Cardiac muscle cell (in vitro differentiated cells and primary cell): ENCODE data around the gene MEI4. TPM values are rescaled to one million over a fixed set of nuclear protein-coding genes. Genes with fewer than 3 reads are reported as not detected.

Experiments used
- DNase-seq, 2 donors: peaks; one replicate each; pipeline versions ENCODE4 v3.0.0 to v3.0.0-alpha.2; 2010 to 2017; ENCODE audit warnings: low read depth in 1 of 2, low spot score in 1 of 2
- H3K27ac ChIP-seq: fragments of 200-600 bp; sonication (generic); 2 replicates; pipeline ENCODE4 v1.5.1; 2016
- H3K27me3 ChIP-seq: fragments of 200-600 bp; sonication (generic); 2 replicates; pipeline ENCODE4 v1.6.0; 2016; ENCODE audit warnings: control low read depth
- H3K36me3 ChIP-seq: fragments of 200-600 bp; sonication (generic); 2 replicates; pipeline ENCODE4 v1.5.1; 2016; ENCODE audit warnings: control low read depth
- H3K4me1 ChIP-seq: fragments of 200-600 bp; sonication (generic); 2 replicates; pipeline ENCODE4 v1.8.1; 2017; ENCODE audit warnings: low read depth, mild to moderate bottlenecking, mixed run types
- H3K4me3 ChIP-seq: fragments of 200-600 bp; sonication (generic); 2 replicates; pipeline ENCODE4 v1.5.1; 2016; ENCODE audit warnings: mild to moderate bottlenecking
- H3K9me3 ChIP-seq: fragments of 200-600 bp; sonication (generic); 2 replicates; pipeline ENCODE4 v1.5.1; 2017; ENCODE audit warnings: low read depth, mild to moderate bottlenecking, control low read depth
- CTCF ChIP-seq: IDR thresholded peaks from 2 replicates; pipeline ENCODE4 v1.5.1; 2012; ENCODE audit warnings: low read depth, mild to moderate bottlenecking, low read length
- polyA plus RNA-seq: library from polyadenylated mRNA; unstranded; fragments of >200 nt; fragmentation: Nextera tagmentation; extraction: Ambion mirVana; gene quantifications from 2 replicates; pipeline ENCODE4 v1.2.1, GENCODE V29; 2016
- total RNA-seq: library from RNA; depleted of rRNA; stranded (reverse); fragments of >200 nt; gene quantifications from 2 replicates; pipeline ENCODE4 v1.2.3, GENCODE V29; 2016

The MEI4 gene
- total and polyA plus RNA-seq, 2 experiments from 2014 or later = 0.15 to 0.36 TPM

- DNase-seq = no peak
- H3K27ac ChIP-seq = no peak overlapping the region
- H3K9me3 ChIP-seq = no peaks in the 10 kb centered on the region
- H3K27me3 ChIP-seq = no peaks in the 10 kb centered on the region
- H3K36me3 ChIP-seq = no peaks in the 10 kb centered on the region
- no peak overlapping the region for H3K4me3 ChIP-seq
- H3K4me1 ChIP-seq = peaks cover 4% of the 10 kb centered on the region
- TF ChIP-seq CTCF = no peak
Measured at GRCh38 chr6:77764364-77764763, 111.5 kb downstream of the MEI4 start.

- no peaks in the 10 kb centered on the region for H3K27me3 ChIP-seq
- no peak for TF ChIP-seq CTCF
- no peaks in the 10 kb centered on the region for H3K36me3 ChIP-seq
- H3K4me3 ChIP-seq = no peak overlapping the region
- no peaks in the 10 kb centered on the region for H3K4me1 ChIP-seq
- H3K9me3 ChIP-seq = no peaks in the 10 kb centered on the region
- no peak for DNase-seq
- H3K27ac ChIP-seq = no peak overlapping the region
Measured at GRCh38 chr6:77773157-77773822, 120.5 kb downstream of the MEI4 start.

- no peak for TF ChIP-seq CTCF
- Histone ChIP-seq H3K9me3 (no peaks in the 10 kb centered on the region), H3K4me1 (no peaks in the 10 kb centered on the region), H3K36me3 (no peaks in the 10 kb centered on the region), H3K27me3 (no peaks in the 10 kb centered on the region), H3K27ac (no peak overlapping the region), H3K4me3 (no peak overlapping the region)
- no peak for DNase-seq
Measured at GRCh38 chr6:77774457-77774856, 121.6 kb downstream of the MEI4 start.

GRCh38 chr6:77776441-77776840 lies 123.6 kb downstream of the MEI4 start:
- H3K36me3 ChIP-seq = no peaks in the 10 kb centered on the region
- H3K4me3 ChIP-seq = no peak overlapping the region
- DNase-seq = no peak
- H3K27ac ChIP-seq = no peak overlapping the region
- H3K27me3 ChIP-seq = no peaks in the 10 kb centered on the region
- H3K4me1 ChIP-seq = no peaks in the 10 kb centered on the region
- H3K9me3 ChIP-seq = no peaks in the 10 kb centered on the region
- TF ChIP-seq CTCF = no peak

GRCh38 chr6:77778527-77778926 lies 125.7 kb downstream of the MEI4 start:
- Histone ChIP-seq H3K9me3 (no peaks in the 10 kb centered on the region), H3K27me3 (no peaks in the 10 kb centered on the region), H3K27ac (no peak overlapping the region), H3K4me1 (no peaks in the 10 kb centered on the region), H3K36me3 (no peaks in the 10 kb centered on the region), H3K4me3 (no peak overlapping the region)
- no peak for TF ChIP-seq CTCF
- no peak for DNase-seq
